Fibroblast of peridontal ligament (primary cell): ENCODE results near the gene FAM168B.
A peak's percentile ranks its signal among the peaks of the same experiment; 100 is the strongest.

Experiments
- DNase-seq: peaks from one replicate; pipeline ENCODE4 v3.0.0-alpha.2; 2010; ENCODE audit errors: extremely low read depth

The FAM168B gene

DNA sequence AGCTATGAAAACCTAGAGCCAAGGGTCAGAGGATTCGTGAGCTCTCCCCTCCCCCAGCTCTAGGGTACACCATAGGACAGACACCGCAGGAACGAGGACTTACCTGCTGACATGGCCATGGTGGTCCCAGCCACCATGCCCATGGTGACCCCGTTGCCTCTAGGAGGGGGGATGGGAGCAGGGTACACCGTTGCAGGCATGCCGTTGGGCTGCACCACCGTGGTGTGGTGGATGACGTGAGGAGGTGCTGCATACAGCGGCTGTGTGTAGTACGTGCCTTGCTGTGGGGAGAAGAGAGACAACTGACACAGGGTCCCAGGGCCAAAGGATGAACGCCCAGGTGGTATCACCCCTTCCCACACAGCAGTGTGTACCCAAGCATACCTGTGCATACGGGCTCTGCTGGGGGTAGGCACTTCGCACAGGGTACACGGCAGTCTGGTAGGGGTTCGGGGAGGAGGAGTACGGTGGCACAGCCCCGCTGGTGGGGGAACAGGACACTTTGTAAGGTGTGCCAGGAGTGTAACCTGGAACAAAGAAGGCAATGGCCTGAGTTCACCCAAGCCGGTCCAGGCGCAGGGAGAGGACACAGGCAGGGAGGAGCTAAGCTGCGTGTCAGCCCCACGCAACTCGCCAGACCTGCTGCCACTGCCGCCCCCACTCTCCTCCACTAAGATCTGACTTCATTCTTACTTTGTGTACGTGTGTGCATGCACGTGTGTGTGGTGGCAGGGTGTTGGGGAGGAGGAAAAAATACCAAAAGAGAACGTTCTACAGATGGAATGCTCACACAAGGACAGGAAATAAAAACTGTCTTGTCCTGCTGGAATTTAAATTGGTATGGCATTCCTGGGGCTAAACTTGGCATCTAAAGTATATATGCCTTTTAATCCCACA lies 37.8 kb downstream of the FAM168B start:
- peak; percentile 51 for DNase-seq

DNA sequence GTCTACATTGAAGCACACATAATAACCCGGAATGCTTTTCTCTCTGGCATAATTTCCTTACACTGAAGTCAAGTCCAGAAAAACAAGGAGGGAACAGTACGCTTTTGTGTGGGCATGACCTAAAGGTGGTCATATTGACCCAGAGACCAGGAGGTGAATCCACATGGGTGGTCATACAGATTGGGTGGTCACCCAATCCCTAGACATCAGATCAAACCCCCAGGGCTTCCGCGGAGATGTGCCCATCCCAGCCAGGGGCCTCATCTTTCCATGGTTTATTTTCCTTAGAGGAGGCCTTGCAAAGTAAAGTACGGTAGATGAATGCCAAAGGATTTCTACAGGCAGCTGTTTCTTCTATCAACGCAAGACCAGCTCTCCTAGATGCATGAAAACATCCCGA lies 38.8 kb downstream of the FAM168B start:
- no peak for DNase-seq

DNA sequence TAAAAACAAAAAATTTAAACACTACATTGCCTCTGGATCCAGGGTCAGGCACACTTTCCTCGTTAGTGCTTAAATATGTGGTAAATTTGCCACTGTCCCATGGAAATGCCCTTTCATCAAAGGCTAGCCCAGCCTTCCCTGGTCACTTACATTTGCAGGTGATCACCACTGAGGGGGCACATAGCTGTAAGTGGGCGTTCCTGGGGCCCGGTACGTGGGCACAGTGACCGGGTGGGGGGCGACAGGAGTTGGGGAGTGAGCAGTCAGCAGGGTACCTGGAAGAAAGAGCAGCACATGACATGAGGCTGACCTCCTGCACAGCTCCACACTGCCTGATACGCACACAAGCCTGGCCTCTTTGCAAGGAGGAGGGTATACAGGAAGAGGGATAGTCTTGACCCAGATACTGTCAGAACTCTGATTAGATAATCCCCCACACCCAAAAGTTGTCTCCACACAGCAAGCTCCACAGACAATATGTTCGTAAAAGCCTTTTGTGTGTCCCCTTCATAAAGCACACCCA lies 40.5 kb downstream of the FAM168B start:
- no peak for DNase-seq

DNA sequence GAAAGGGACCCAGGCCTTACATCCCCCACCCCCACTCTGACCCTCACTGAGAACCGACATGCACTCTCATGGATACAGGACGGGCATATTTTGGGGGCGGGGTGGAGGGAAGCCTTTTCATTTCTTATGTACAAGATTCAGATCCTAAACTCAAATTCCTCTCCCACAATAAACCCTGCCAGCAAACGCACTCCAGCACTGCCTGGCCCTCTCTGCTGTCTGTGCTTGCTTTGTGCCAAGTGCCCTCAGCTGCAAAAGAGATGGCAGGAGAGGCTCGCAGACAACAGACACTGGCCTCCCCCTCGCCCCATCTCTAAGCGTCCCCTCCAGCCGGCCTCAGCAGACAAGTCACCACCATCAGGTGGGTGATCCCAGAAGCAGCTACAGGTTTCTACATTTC lies 42.4 kb downstream of the FAM168B start:
- DNase-seq = no peak

DNA sequence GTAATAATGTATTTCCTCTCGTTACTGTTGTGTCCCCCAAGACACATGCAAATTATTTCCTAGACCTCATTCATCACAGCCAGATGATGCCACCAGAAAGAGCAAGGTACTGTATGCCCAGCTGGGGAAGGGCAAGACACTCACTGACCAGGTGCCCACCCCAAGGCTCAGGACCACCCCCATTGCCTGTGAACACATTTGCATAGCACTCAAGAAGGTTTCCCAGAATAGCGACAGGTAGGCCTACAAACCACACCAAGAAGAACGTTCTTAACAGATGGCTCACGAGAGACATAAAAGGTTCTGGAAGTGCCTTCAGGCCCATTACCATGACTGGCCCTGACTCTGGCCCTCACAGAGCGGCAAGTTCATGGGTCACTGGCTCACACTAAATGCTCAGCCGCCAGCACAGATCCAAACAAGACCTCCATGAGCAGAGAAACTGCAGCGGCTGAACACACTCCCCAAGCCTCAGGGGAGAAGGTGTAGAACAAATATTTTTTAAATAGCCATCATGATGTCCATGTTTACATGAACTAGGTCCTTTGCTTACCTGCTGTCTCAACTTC lies 44.0 kb downstream of the FAM168B start:
- DNase-seq = no peak

DNA sequence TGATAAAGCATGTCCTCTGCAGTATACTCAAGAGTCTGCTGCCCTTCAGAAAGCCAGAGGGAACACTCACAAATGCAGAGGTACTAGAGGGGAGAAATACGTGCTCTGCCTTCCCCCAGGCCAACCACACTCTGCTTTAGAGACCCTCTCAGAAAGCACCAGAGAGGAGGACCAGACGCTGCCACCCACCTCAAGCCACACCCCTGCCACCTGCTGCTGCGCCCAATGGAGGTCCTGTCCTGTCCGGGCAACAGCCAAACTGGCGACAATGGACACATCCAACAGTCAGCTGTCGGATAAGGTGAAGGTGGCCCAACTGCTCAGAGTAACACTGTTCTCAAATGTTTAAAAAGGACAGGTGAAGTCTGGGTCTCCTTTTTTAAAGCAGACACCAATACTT lies 44.6 kb downstream of the FAM168B start:
- DNase-seq = no peak

DNA sequence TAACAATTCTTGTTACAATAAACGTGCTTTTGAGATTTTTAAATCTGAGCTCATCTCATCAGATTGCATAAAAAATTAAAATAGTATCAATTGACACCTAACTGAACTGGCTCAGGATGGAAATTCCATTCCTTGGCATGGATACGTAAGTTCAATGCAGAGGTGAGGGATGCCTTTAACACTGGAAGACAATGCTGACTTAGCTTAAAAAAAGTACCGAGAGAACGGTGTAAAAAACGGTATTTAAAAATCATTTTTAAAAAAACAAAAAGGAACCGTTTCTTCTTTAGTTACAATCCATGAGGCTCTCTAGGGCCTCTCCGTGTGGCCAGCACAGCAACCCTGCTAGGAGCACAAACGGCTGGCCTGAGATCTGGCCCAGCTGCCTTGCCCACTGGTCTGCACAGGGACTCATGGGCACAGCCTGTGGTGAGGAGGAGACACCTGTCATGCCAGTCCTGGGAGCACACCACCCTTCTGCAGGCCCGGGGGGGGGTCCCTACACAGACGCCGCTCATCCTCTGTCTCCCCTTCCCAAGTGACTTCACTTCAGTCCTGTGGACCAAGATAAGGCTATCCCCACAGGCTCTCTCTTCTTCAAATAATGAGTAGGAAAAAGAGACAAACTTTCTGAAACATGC lies 45.2 kb downstream of the FAM168B start:
- no peak for DNase-seq

DNA sequence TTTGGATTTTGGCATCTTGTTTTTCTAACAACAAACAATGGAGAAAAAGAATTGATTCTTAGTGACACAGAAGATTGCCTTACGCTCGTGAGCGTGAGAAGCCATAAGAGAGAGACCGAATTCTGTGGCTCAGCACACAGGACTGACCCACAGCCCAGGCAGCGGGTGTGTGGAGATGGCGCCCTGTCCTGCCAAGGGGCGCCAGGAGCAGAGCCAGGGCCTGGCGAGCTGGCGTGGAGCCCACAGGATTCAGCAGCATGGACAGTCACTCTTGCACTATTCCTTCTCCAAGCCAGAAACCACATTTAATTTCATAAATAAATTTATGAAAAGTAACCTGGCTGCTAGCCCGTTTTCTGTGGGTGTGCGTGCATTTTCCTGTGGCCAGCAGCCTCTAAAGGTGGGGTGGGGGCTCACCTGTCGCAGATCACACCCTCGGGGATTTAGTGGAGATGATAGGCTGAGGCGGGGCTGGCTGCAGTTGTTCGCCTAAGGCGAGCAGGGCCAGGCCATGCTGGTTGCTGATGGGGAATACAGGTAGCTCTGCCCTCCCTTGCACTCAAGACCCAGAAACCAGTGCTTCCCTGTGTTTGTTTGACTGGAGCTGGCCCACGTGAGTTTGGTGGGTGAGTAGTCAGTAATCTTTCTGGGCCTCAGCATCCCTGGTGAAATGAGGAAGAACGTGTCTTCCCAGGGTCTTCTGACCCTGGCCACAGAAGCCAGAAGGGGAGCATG lies 46.2 kb downstream of the FAM168B start:
- no peak for DNase-seq

DNA sequence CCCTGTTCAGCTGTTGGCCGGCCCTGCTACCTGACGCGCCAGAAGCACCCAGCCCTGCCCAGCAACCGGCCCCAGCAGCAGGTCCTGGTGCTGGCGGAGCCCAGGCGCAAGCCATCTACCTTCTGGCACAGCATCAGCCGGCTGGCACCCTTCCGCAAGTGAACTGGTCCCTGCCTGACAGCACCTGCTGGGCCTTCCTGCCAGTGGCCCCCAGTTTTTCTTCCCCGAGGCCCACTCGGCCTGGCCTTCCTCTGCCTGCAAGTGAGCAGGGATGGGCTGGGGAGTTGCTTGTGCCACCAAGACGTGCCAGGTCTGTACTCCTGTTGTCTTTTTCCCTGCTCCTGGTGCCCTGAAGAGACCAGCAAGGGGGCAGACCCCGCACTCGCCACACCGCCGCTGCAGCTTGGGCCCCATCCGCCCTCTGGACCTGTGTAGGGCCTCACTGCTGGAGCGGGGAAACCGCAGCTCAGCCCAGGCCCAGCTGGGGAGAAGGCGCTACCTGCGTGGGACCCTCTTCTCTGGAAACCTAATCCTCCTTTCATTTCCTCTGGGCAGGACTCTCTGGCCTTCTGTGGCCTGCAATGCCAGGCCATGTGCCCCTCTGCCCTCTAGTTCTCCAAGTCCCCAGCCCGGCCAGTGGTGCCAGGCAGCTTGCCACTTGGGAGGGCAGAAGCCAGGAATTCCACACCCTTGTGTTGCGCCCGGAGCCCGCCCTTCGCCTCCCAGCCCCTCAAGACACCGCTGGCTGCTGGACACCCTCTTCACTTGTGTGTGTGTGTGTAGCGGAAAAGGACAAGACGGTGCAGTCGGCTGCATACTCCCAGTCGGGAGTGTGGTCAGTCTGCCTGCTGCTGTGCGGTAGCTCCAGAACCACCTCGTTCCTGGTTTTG lies 47.0 kb downstream of the FAM168B start:
- no peak for DNase-seq

DNA sequence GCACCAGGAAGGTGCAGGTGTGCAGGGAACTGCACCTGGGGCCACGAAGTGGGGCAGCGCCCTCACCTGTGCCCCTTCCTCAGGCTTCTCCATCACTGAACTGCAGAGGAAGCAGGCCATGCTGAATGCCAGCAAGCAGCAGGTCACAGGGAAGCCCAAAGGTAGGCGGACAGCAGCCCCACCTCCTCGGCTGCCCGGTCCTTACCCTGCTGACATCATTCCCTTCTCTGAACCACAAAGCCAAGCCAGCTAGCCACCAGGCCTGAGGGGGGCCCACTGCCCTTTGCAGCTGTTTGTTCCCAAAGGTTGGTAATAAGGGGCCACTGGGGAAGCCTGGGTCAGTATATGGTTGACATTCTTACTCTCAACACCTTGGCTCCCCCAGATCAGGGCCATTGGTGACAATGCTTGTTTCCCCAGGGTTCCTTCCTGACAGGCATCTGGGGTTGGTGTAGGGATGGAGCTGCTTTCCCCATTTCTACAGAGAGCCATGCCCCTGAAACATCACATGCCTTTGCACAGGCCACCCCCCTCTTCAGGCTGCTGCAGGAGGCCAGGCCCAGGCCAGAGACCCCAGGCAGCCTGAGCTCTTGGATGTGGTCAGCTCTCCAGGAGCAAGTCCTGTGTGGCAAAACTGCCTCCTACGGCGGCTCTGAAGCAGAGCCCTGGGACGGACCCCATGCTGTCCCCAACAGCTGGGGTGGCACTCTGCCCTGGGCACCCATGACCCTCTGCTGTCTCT lies 47.8 kb downstream of the FAM168B start:
- no peak for DNase-seq

DNA sequence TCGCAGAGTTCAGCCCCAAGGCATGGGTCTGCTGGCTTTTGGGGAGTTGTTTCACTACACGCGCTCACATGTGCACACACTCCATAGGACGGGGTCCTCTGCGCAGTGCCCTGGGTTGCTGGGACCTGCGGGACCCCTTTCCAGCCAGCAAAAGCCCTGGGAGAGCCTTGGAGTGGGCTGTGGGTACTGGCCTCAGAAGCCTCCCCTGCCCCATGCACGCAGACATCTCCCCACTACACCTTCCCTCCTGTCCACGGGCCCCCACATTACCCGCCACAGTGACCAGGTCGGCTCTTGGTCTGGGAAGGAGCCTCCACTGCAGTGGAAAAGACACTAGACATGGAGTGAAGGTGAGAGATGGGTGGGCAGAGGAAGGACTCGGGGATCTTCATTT lies 48.5 kb downstream of the FAM168B start:
- DNase-seq = no peak

DNA sequence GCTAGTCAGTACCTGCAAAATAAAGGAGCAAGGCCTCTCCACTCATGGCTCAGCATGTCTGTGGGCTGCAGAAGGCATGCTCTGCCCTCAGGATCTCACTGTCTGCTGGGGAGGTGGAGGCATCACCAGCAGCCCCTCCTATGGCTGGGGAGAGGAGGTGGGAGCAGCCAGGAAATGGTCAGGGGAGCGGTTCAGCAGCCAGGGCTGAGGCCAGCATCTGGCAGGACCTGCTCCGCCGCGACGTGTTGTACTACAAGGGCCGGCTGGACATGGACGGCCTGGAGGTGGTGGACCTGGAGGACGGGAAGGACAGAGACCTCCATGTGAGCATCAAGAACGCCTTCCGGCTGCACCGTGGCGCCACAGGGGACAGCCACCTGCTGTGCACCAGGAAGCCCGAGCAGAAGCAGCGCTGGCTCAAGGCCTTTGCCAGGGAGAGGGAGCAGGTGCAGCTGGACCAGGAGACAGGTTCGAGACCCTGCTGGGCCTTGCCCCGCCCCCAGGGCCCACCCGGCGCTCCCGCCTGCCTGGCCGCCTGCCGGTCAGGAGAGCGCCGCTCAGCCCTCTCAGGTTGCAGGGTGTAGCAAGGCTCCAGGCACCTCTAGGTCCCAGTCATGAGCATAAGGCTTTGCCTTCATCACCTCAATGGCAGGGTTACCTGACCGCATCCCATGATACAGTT lies 49.0 kb downstream of the FAM168B start:
- no peak for DNase-seq

DNA sequence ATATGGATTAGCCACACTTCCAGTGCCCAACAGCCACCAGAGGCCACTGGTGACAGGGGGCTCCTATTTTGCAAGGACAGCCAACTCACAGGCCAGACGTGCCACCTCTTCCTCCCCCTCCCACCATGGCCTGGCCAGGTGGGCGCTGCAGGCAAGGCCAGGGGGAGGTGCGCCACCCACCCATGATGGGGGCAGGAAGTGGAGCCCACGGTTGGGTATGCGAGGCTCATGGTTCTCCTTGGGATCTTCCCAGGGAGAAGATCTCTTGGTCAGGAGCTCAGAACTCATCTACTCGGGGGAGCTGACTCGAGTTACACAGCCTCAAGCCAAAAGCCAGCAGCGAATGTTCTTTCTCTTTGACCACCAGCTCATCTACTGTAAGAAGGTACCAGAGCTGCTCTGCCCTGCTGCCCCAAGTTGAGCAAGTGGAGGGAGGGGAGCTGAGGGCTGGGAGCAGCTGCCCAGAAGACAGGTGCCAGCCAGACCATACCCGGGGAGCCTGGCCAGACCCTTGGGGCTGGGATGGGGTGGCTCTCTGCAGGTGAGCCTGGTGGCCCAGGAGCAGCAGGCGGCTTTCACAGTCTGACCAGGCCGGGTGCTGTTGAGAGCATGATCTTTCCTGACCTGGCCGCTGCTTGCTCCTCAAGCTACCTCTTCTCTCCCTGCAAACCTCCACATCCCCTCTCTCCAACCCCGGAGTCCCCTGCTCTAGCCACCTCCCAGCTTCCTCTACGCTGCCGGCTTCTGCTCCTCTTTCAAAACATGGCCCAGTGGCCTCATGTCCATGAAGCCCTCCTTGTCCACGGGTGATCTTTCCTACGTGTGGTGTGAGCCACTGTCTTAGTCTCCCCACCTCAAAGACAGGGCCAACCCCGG lies 49.8 kb downstream of the FAM168B start:
- no peak for DNase-seq

DNA sequence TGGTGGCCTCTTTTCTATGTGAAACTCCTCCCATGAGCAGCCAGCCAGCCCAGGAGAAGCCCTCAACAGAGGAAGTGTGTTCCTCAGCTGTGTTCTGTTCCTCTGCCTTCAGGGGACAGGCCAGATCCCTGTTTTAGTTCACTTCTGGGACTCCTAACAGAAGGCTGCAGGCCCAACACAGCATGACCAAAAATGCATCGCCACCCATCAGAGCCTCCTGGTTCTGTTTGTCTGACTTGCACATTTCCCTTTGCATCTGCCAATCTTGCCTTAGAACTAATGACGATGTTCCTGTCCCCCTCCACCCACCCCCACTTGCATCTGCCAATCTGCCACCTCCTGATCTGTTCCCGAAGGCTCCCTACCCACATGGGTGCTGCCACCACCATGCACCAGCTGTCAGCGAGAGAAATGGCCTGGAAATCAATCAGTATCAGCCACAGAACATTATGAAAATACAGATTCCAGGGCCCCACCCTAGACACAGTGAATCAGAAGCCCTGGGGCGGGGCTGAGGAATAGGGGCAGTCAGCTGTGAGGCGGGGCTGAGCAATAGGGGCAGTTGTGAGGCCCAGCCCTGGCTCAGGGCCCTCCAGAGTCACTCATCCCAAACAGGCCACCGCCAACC lies 51.0 kb downstream of the FAM168B start:
- DNase-seq = no peak

DNA sequence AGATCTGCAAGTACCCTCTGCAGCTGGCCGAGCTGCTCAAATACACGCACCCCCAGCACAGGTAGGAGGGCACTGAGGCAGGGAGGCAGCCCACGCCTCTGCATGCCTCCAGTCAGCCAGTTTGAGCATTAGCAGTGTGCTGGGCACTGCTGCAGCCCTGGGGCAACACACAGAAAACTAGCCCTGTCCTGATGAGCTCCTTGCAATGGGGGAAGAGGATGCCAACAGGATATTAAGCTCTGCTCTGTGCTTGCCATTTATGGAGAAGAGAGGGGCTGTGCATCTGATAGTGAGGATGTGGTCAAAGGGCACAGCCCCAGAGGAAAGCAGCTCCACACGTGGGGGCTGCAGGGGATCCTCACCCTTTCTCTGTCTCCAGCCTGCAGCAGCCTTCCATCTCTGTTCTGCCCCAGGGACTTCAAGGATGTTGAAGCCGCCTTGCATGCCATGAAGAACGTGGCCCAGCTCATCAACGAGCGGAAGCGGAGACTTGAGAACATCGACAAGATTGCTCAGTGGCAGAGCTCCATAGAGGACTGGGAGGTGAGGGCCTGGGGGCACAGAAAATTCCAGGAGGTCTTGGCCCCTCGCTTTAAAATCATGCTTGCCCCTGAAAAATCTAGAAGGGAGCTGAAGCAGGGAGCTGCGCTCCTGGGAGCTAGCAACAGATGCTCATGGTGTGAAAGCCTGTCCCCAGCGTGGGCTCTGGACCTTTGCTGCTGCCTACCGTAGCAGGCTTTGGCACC lies 51.7 kb downstream of the FAM168B start:
- no peak for DNase-seq

DNA sequence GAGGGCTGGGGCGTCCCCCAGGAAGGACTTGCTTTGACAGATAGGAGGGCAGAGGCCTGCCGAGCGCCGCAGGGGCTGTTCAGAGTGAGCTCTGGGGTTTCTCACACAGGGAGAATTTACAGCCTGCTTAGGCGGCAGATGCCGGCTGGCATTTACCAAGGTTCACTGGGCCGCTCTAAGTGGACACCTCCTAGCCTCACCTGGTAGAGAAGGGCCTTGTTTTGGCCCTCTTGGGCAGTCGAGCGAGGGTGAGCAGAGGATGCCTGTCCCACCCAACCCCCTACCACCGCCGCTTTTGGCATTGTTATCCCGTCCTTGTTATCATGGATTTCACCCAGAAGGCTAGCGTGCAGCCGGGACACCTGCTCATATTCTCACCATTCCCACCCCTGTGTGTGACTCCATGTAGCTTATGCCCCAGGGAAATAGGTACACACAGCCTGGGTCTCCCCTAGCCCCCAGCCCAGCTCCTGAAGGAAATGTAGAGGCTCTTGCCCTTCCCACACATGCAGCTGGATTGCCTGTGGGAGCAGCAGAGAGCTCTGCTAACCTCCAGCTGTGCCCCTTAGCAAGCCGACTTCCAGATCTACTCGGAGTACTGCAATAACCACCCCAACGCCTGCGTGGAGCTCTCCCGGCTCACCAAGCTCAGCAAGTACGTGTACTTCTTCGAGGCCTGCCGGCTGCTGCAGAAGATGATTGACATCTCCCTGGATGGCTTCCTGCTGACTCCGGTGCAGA lies 52.4 kb downstream of the FAM168B start:
- DNase-seq = no peak
